ENCODE data around the gene GARRE1.

DNA sequence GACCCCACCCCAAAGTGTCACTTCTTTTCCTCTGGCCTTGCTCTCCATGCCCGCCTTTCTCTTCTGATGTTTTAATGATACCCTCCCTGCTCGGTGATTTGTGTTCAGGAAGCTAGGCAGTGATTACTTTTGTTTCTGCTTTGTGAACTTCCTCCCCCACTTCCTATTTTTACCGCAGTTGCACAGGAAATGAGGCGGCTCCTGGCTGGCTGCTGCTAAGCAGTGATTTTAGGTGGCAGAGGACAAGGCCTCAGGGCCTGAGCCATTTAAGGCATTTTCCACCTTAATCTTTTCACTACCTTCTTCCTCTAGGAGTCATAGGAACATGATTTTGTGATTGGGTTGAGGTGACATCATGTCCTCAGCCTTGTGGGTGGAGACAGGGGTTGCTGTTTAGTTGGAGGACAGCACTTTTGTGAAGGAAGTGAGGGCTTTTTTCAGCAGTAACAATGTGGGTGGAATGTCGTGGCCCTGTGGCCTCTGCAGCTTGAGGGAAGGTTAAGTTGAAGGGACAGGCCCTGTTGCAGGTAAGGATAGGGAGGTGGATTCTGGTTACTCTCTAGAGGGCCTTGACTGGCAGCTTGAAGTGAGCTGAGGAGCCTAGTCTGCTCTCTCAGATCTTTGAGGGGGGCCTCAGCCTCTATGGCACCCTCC lies 15.7 kb downstream of the GARRE1 start:
- TF ChIP-seq POLR2AphosphoS5 (IDR thresholded peaks at IDR 0.05; ENCODE audit: borderline replicate concordance, low read depth, low read length) (no peak; the same call in 1 of the 2 replicates), EZH2 (IDR thresholded peaks at IDR 0.05) (no peak)
